Fibroblast of villous mesenchyme (primary cell): Measurements from ENCODE around the gene MINDY4. TPM values are rescaled to one million over a fixed set of nuclear protein-coding genes. Genes with fewer than 3 reads are reported as not detected.

Experiments used
- DNase-seq: peaks from one replicate; pipeline ENCODE4 v3.0.0-alpha.2; 2010; ENCODE audit warnings: low read depth
- H3K4me3 ChIP-seq: 2 replicates; pipeline ENCODE4 v1.5.1; 2011; ENCODE audit warnings: low read depth, mild to moderate bottlenecking, low read length
- total RNA-seq: library from RNA; depleted of rRNA; stranded (reverse); fragments of >200 nt; gene quantifications from 2 replicates; pipeline ENCODE4 v1.2.3, GENCODE V29; 2012
- TF ChIP-seq, protein P1 (sequence below): IDR thresholded peaks from 2 replicates; pipeline ENCODE4 v1.5.1; 2012; ENCODE audit warnings: low read depth, mild to moderate bottlenecking, low read length; ENCODE audit not compliant: insufficient read depth

The MINDY4 gene
- total RNA-seq, 1 donor = 17.3 TPM

DNA sequence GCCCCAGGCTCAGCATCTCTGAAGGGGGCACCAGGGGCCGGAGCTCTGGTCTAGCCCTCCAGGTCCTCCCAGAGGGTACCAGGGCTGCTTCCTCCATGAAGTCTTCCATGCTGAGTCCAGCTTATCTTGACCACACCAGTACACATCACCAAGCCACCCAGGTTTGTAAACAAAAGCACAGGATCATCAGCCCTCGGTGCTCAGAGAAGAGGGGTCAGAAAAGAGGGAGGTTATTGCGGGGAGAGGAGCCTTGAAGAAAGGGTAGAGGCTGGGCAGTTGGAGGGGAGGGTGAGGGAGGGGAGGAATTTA, 164.3 kb downstream of the MINDY4 start:
- H3K4me3 ChIP-seq = no peak overlapping the region
- DNase-seq = no peak
- TF ChIP-seq, protein P1, sequence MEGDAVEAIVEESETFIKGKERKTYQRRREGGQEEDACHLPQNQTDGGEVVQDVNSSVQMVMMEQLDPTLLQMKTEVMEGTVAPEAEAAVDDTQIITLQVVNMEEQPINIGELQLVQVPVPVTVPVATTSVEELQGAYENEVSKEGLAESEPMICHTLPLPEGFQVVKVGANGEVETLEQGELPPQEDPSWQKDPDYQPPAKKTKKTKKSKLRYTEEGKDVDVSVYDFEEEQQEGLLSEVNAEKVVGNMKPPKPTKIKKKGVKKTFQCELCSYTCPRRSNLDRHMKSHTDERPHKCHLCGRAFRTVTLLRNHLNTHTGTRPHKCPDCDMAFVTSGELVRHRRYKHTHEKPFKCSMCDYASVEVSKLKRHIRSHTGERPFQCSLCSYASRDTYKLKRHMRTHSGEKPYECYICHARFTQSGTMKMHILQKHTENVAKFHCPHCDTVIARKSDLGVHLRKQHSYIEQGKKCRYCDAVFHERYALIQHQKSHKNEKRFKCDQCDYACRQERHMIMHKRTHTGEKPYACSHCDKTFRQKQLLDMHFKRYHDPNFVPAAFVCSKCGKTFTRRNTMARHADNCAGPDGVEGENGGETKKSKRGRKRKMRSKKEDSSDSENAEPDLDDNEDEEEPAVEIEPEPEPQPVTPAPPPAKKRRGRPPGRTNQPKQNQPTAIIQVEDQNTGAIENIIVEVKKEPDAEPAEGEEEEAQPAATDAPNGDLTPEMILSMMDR = no peak

GRCh38 chr7:30936650-30937245, 165.5 kb downstream of the MINDY4 start:
- TF ChIP-seq, protein P1 = no peak
- no peak overlapping the region for H3K4me3 ChIP-seq
- DNase-seq = no peak

- H3K4me3 ChIP-seq = no peak overlapping the region
- DNase-seq = no peak
- TF ChIP-seq, protein P1 = no peak
Observed at GRCh38 chr7:30937416-30937815, 166.2 kb downstream of the MINDY4 start.

GRCh38 chr7:30938435-30939316, 167.5 kb downstream of the MINDY4 start:
- peak; percentile 72 for DNase-seq
- H3K4me3 ChIP-seq = peak overlapping the region; percentile 10
- TF ChIP-seq, protein P1 = peak; percentile 98

DNA sequence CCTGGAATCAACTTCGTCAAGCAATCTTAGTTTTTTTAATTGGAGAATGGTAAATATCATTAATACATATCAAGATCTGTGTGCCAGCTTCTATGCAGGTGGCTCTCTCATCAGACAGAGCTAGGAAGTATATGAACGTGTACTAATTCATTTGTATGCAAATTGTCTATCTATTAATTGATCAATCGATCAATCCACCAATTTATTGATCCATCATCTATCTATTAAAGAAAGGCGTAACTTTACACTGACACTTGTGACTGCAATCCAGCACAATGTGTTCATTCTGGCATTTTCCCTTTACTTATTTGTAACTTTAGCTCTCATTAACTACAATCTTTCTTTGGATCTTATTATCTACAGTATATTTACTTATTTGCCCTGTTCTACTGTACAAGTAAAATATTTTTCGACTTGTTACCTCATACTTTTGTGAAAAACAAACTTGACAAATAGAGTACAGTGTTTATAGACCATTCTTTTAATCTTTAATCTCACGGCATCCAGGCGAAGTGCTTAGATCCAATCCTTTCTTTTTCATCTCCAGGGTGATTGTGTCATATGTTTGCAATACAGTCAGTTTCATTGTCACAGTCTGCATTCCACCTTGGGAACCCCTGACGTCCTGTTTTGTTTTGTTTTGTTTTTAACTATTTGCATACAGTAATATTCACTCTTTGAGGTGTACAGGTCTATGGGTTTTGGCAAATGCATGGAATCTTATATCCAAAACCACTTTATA, 170.5 kb downstream of the MINDY4 start:
- no peak for DNase-seq
- TF ChIP-seq, protein P1 = no peak
- H3K4me3 ChIP-seq = no peak overlapping the region

Other genes with a start within 250 kb of the MINDY4 start
- gene GARS1, start 176.5 kb upstream of the MINDY4 start, total RNA-seq = 287 and 523 TPM in 2 replicates
- gene CRHR2, start 89.0 kb upstream of the MINDY4 start, total RNA-seq = not detected in 2 replicates
- 15.8 and 48.4 TPM in 2 replicates for gene INMT, start 19.3 kb upstream of the MINDY4 start, total RNA-seq
- gene AQP1, start 140.4 kb downstream of the MINDY4 start, total RNA-seq = 11.9 and 25.0 TPM in 2 replicates
- not detected in 2 replicates for gene GHRHR, start 192.5 kb downstream of the MINDY4 start, total RNA-seq